Subcutaneous adipose tissue (tissue), 4 donors: ENCODE results near the gene MEIOB. TPM values are rescaled to one million over a fixed set of nuclear protein-coding genes. Genes with fewer than 3 reads are reported as not detected.

Experiments
- CTCF ChIP-seq: fragments of 450-650 bp; IDR thresholded peaks from one replicate; pipeline ENCODE4 v1.5.1; 2016; ENCODE audit warnings: low read depth, mild to moderate bottlenecking, control low read depth, antibody characterized with exemption, moderate library complexity
- total RNA-seq, 4 donors: library from RNA; depleted of rRNA; stranded (reverse); fragments of >200 nt; gene quantifications; one replicate each; pipeline ENCODE4 v1.1.0, GENCODE V29; 2016

Gene MEIOB
- total RNA-seq, 4 donors from 2014 or later: not detected

DNA sequence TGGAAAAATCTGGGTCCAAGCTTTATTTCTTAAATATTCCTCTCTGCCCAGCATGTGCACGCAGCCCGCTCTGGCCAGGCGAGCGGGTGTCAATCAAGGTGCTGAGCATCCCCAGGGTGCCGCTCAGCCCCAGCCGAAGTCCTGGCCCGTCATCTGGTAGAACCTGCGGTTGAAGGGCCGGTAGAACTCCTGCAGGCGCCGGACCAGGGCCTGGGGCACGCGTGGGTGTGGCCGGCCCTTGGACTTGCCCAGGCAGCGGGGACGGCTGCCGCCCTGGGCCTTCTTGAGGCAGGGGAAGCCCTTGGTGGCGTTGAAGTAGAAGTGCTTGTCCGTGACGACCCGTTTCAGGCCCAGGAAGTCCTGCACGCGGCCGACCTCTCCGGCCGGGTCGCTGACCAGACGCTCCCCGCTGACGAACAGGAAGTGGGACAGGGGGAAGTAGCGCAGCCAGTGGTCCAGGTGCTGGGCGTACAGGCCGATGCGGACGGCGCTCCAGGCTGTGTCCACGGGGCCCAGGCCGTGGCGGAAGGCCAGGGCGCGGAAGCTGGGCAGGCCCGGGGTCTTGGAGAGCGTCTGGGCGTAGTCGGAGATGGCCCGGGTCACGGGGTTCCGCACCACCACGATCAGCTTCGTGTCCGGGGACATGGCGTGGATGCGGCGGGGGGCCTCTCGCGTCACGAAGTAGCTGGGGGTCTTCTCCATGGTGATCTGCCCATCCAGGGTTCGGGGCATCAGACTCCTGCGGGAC lies 39.7 kb upstream of the MEIOB start:
- TF ChIP-seq CTCF: no peak

GRCh38 chr16:1909561-1910231 lies 37.7 kb upstream of the MEIOB start:
- TF ChIP-seq CTCF: no peak

- no peak for TF ChIP-seq CTCF
Observed at GRCh38 chr16:1908983-1909382, 37.0 kb upstream of the MEIOB start.

DNA sequence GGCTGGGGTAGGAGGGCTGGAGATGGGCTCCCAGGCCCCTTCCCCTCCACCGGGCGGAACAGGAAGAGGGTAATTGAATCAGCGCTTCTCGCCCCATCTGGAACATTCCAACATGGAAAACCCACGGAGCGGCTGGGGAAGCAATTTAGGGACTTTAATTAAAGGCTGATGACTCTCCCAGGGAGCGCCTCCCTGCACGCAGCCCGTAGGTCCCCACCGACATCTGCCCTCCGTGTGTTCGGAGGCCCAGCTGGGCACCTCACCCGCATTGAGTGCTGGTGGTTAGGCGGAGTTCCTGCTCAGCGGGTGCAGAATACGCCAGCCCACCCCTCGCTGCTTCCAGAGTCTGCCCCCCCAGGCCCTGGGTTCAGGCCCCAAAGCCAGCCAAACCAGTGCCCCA lies 36.2 kb upstream of the MEIOB start:
- no peak for TF ChIP-seq CTCF

GRCh38 chr16:1907226-1907860 lies 35.4 kb upstream of the MEIOB start:
- TF ChIP-seq CTCF: no peak

- no peak for TF ChIP-seq CTCF
Observed at GRCh38 chr16:1906846-1907165, 34.8 kb upstream of the MEIOB start.

- TF ChIP-seq CTCF: no peak
Observed at GRCh38 chr16:1906055-1906845, 34.3 kb upstream of the MEIOB start.
